Activated CD8-positive, alpha-beta T cell treated with anti-CD3 and anti-CD28 coated beads for 36 hours (primary cell): ENCODE data around the gene UNG. TPM values are rescaled to one million over a fixed set of nuclear protein-coding genes. Genes with fewer than 3 reads are reported as not detected.
"Not testable (repeated sequence)": the region's sequence is repeated elsewhere in the genome, so short reads cannot be mapped to it uniquely, and the experiment has no call there.

Source experiments
- ATAC-seq: fragments of 200-7000 bp; cut with Tn5 transposase; one replicate; pipeline ENCODE4 v1.10.0; 2021; ENCODE audit warnings: mild to moderate bottlenecking, moderate library complexity
- CTCF ChIA-PET: fragments of 350-600 bp; sonication (Branson Sonifier 250); formaldehyde crosslinking; loops from one replicate; lab custom pipeline; 2021; ENCODE audit warnings: antibody characterized with exemption; lab: Charles Lee
- POLR2A ChIA-PET: fragments of 350-600 bp; sonication (Branson Sonifier 250); formaldehyde crosslinking; loops from one replicate; lab custom pipeline; 2021; ENCODE audit warnings: antibody characterized with exemption; lab: Charles Lee
- DNase-seq: peaks from one replicate; pipeline ENCODE4 v3.0.0-alpha.2; 2020
- H3K27ac Mint-ChIP-seq: one replicate; pipeline ENCODE4 v1.8.0; 2021; ENCODE audit warnings: mild to moderate bottlenecking, mixed read lengths
- H3K27me3 Mint-ChIP-seq: one replicate; pipeline ENCODE4 v1.8.0; 2021; ENCODE audit warnings: mixed read lengths
- H3K36me3 Mint-ChIP-seq: one replicate; pipeline ENCODE4 v1.8.0; 2021; ENCODE audit warnings: low read depth, mixed read lengths
- H3K4me1 Mint-ChIP-seq: one replicate; pipeline ENCODE4 v1.8.0; 2021; ENCODE audit warnings: low read depth, mixed read lengths
- H3K4me3 Mint-ChIP-seq: one replicate; pipeline ENCODE4 v1.8.0; 2021; ENCODE audit warnings: mild to moderate bottlenecking, moderate library complexity, mixed read lengths
- H3K9me3 Mint-ChIP-seq: one replicate; pipeline ENCODE4 v1.8.0; 2021; ENCODE audit warnings: mixed read lengths
- CTCF ChIP-seq: fragments of 200-600 bp; IDR thresholded peaks from one replicate; pipeline ENCODE4 v1.8.0; 2022; ENCODE audit warnings: antibody characterized with exemption, mild to moderate bottlenecking
- intact Hi-C: fragments of 100-400 bp; cut with micrococcal nuclease; formaldehyde crosslinking; loops from one replicate; pipeline ENCODE4 v1.10.0; 2022
- total RNA-seq, 2 experiments: library from RNA; stranded (reverse); gene quantifications; one replicate each; pipeline ENCODE4 v1.2.3, GENCODE V29; 2021

The UNG gene
- total RNA-seq, 2 experiments from 2014 or later: 86.4 to 93.3 TPM

GRCh38 chr12:109053382-109054123 is 43.8 kb upstream of the UNG start:
- peak; percentile 44 for DNase-seq
- Mint-ChIP-seq H3K27ac (peak overlapping the region; percentile 93), H3K4me3 (peak overlapping the region; percentile 81), H3K27me3 (no peaks in the 10 kb centered on the region), H3K4me1 (peaks cover 10% of the 10 kb centered on the region), H3K36me3 (peaks cover 7% of the 10 kb centered on the region), H3K9me3 (no peaks in the 10 kb centered on the region)
- ChIA-PET CTCF (no interaction called here), POLR2A (interaction anchor here (0.8 to 1.8 kb wide), 5 partner anchors 13 to 542 kb away, joined by 3 to 7 read pairs (median 3); partner anchors contain the start of gene ALKBH2)
- TF ChIP-seq CTCF: no peak
- peak; percentile 75 for ATAC-seq
- intact Hi-C loops: loop anchor here (2.0 kb wide), 1 partner anchor 39 kb away; the partner anchor contains the start of gene ALKBH2

GRCh38 chr12:109054124-109054513 is 43.3 kb upstream of the UNG start:
- ATAC-seq: peak; percentile 6
- H3K4me3 Mint-ChIP-seq: peak overlapping the region; percentile 81
- peak overlapping the region; percentile 93 for H3K27ac Mint-ChIP-seq
- DNase-seq: peak; percentile 5
- intact Hi-C loops, H3K27me3 Mint-ChIP-seq, CTCF ChIA-PET, H3K36me3 Mint-ChIP-seq, H3K9me3 Mint-ChIP-seq: not testable (repeated sequence)
- POLR2A ChIA-PET: interaction anchor here (0.8 to 1.6 kb wide), 3 partner anchors 12 to 541 kb away, joined by 3 to 4 read pairs (median 3); no protein-coding TSS in a partner anchor
- H3K4me1 Mint-ChIP-seq: peaks cover 10% of the 10 kb centered on the region

- H3K36me3 Mint-ChIP-seq: peaks cover 7% of the 10 kb centered on the region
- ChIA-PET POLR2A (interaction anchor here (1.3 to 1.6 kb wide), 2 partner anchors 12 to 44 kb away, joined by 3 to 4 read pairs; no protein-coding TSS in a partner anchor), CTCF (no interaction called here)
- intact Hi-C loops: no loop called here
- ATAC-seq (no peak), DNase-seq (no peak)
- peak overlapping the region; percentile 81 for H3K4me3 Mint-ChIP-seq
- no peak for TF ChIP-seq CTCF
- H3K27ac Mint-ChIP-seq: peak overlapping the region; percentile 93
- peaks cover 10% of the 10 kb centered on the region for H3K4me1 Mint-ChIP-seq
- no peaks in the 10 kb centered on the region for H3K27me3 Mint-ChIP-seq
- H3K9me3 Mint-ChIP-seq: no peaks in the 10 kb centered on the region
Measured at GRCh38 chr12:109054520-109054919, 42.9 kb upstream of the UNG start.

- Mint-ChIP-seq H3K9me3 (no peaks in the 10 kb centered on the region), H3K36me3 (peaks cover 5% of the 10 kb centered on the region), H3K27me3 (no peaks in the 10 kb centered on the region), H3K4me3 (no peak overlapping the region), H3K4me1 (peaks cover 8% of the 10 kb centered on the region), H3K27ac (no peak overlapping the region)
- DNase-seq (no peak), ATAC-seq (no peak)
- ChIA-PET POLR2A (no interaction called here), CTCF (no interaction called here)
- TF ChIP-seq CTCF: no peak
- intact Hi-C loops: no loop called here
Measured at GRCh38 chr12:109056891-109057290, 40.5 kb upstream of the UNG start.

- TF ChIP-seq CTCF: no peak
- H3K27me3 Mint-ChIP-seq: no peaks in the 10 kb centered on the region
- intact Hi-C loops: no loop called here
- no peaks in the 10 kb centered on the region for H3K9me3 Mint-ChIP-seq
- ChIA-PET POLR2A (no interaction called here), CTCF (no interaction called here)
- peaks cover 1% of the 10 kb centered on the region for H3K36me3 Mint-ChIP-seq
- peaks cover 4% of the 10 kb centered on the region for H3K4me1 Mint-ChIP-seq
- H3K4me3 Mint-ChIP-seq: no peak overlapping the region
- no peak overlapping the region for H3K27ac Mint-ChIP-seq
- DNase-seq (no peak), ATAC-seq (no peak)
Measured at GRCh38 chr12:109057376-109057775, 40.0 kb upstream of the UNG start.
